Right lobe of liver (tissue), 6 donors: Measurements from ENCODE around the gene CES5A. TPM values are rescaled to one million over a fixed set of nuclear protein-coding genes. Genes with fewer than 3 reads are reported as not detected.

ENCODE experiments used
- ATAC-seq, 4 donors: fragments of 200-7000 bp; cut with Tn5 transposase; one replicate each; pipeline ENCODE4 v1.9.1; 2020; ENCODE audit warnings: mild to moderate bottlenecking in 4 of 4, moderate library complexity in 4 of 4
- DNase-seq, 3 donors: peaks; one replicate each; pipeline ENCODE4 v3.0.0-alpha.2; 2020
- H3K27ac ChIP-seq, 3 donors: fragments of 200-600 bp; one replicate each; pipeline ENCODE4 v1.8.0; 2022
- H3K27me3 ChIP-seq, 2 donors: fragments of 200-600 bp; one replicate each; pipeline ENCODE4 v1.8.0; 2022
- H3K36me3 ChIP-seq, 4 donors: fragments of 200-600 bp; sonication (generic) in 1 of 4; one replicate each; pipeline versions ENCODE4 v1.5.1 to v1.8.0; 2017 to 2022; ENCODE audit warnings: control low read depth in 1 of 4
- H3K4me1 ChIP-seq, 4 donors: fragments of 200-600 bp; sonication (generic) in 1 of 4; one replicate each; pipeline versions ENCODE4 v1.5.1 to v1.8.0; 2017 to 2022; ENCODE audit warnings: control low read depth in 1 of 4
- H3K4me3 ChIP-seq, 3 donors: fragments of 200-600 bp; one replicate each; pipeline ENCODE4 v1.8.0; 2022
- H3K9me3 ChIP-seq, 4 donors: fragments of 200-600 bp; sonication (generic) in 1 of 4; one replicate each; pipeline versions ENCODE4 v1.5.1 to v1.8.0; 2017 to 2022; ENCODE audit warnings: control low read depth in 1 of 4
- CTCF ChIP-seq, 4 donors: fragments of 200-600 bp in 3 of 4; fragments of 450-650 bp in 1 of 4; IDR thresholded peaks; one replicate each; pipeline versions ENCODE4 v1.5.1 to v1.8.0; 2016 to 2022; ENCODE audit warnings: antibody characterized with exemption in 4 of 4, mild to moderate bottlenecking in 2 of 4
- POLR2A ChIP-seq: fragments of 450-650 bp; IDR thresholded peaks from one replicate; pipeline ENCODE4 v1.6.1; 2017; ENCODE audit warnings: antibody characterized with exemption, mild to moderate bottlenecking
- WGBS: methylation state at CpG from one replicate; pipeline ENCODE4 v1.1.6; 2018; ENCODE audit warnings: low coverage, low lambda C conversion rate; ENCODE audit not compliant: insufficient coverage; ENCODE audit errors: missing lambda C conversion rate; 5-methylcytosine and 5-hydroxymethylcytosine counted together
- intact Hi-C, 2 donors: fragments of 100-400 bp; cut with DNase I; formaldehyde crosslinking; loops; one replicate each; pipeline versions ENCODE4 v1.11.2 to v1.14.1; 2022
- total RNA-seq, 6 experiments: library from RNA; depleted of rRNA in 2 of 6; stranded (reverse); fragments of >200 nt in 2 of 6; fragmentation: NEBNext Ultra II Directional in 3 of 6; extraction: Animal tissue kit (Norgen Biotek cat#: 25700) in 3 of 6; gene quantifications; one replicate each; pipeline versions ENCODE4 v1.1.0 to v1.2.4, GENCODE V29; 2016 to 2023
- donor health status: DM: no; HTN: yes; CAD: no.
- donor health status: DM: no; HTN: no; CAD: no.
- donor health status: DM: no; HTN: no; CAD: no.
- donor health status: DM: no; HTN: yes; CAD: no.
- donor health status: DM: no; HTN: yes; CAD: no.

The CES5A gene
- total RNA-seq, 6 experiments from 2014 or later = 1.2 to 5.2 (median 2.8) TPM

GRCh38 chr16:55828680-55829079 lies 46.5 kb downstream of the CES5A start:
- H3K9me3 ChIP-seq = no peaks in the 10 kb centered on the region
- TF ChIP-seq CTCF (IDR thresholded peaks at IDR 0.05) (no peak), POLR2A (no peak)
- peaks cover 0 to 62% (median 20%) of the 10 kb centered on the region in 4 donors for H3K36me3 ChIP-seq
- ATAC-seq (no peak), DNase-seq (no peak)
- H3K4me3 ChIP-seq = peak overlapping the region in 1 of 3 donors; percentile 57
- peaks cover 0 to 28% (median 0%) of the 10 kb centered on the region in 4 donors for H3K4me1 ChIP-seq
- intact Hi-C loops = no loop called here
- no peaks in the 10 kb centered on the region for H3K27me3 ChIP-seq
- no peak overlapping the region for H3K27ac ChIP-seq
- WGBS = 57% methylated on average over 10 of the region's 10 CpGs

DNA sequence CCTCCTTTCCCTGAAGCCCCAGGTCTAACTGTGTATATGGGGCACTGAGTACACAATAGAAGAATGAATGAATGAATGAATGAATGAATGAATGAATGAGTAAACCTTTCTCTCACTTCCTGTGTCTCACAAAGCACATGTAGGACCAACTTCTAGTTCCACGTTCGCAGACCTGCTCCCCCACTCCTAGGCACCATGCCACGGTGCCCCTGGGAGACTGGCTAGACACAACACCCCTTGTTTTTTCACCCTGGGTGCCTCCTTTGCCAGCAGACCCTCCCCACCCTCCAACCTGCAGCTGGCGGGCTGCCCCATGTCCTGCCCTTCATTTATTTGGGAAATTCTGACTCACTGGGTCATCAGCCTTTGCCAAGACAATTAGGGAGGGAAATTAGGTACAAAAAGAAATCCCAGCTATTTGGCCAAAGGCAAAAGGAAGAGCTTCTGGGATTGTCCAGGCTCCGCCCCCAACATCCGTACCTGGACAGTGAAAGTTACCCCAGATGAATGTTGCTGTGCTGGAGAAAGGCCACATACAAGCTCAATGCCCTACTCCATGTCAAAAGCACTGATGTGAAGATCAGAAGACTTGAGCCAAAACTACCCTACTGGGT lies 50.0 kb downstream of the CES5A start:
- H3K36me3 ChIP-seq = peaks cover 0 to 92% (median 32%) of the 10 kb centered on the region in 4 donors
- intact Hi-C loops = no loop called here
- 80% methylated on average over 5 of the region's 6 CpGs for WGBS
- H3K4me3 ChIP-seq = no peak overlapping the region
- no peak overlapping the region for H3K27ac ChIP-seq
- H3K27me3 ChIP-seq = no peaks in the 10 kb centered on the region
- TF ChIP-seq CTCF (IDR thresholded peaks at IDR 0.05) (no peak), POLR2A (no peak)
- H3K4me1 ChIP-seq = peaks cover 0 to 23% (median 0%) of the 10 kb centered on the region in 4 donors
- ATAC-seq = peak in 1 of 4 donors; percentile 36
- H3K9me3 ChIP-seq = no peaks in the 10 kb centered on the region
- DNase-seq = no peak

GRCh38 chr16:55824473-55825000 lies 50.6 kb downstream of the CES5A start:
- WGBS = 61% methylated on average over 4 of the region's 4 CpGs
- no peak overlapping the region for H3K27ac ChIP-seq
- peaks cover 0 to 23% (median 0%) of the 10 kb centered on the region in 4 donors for H3K4me1 ChIP-seq
- intact Hi-C loops = no loop called here
- no peak for DNase-seq
- H3K9me3 ChIP-seq = no peaks in the 10 kb centered on the region
- TF ChIP-seq POLR2A (no peak), CTCF (IDR thresholded peaks at IDR 0.05) (no peak)
- H3K27me3 ChIP-seq = no peaks in the 10 kb centered on the region
- peaks cover 0 to 96% (median 34%) of the 10 kb centered on the region in 4 donors for H3K36me3 ChIP-seq
- ATAC-seq = peak in 3 of 4 donors; percentile 12 to 29 (median 29)
- no peak overlapping the region for H3K4me3 ChIP-seq

GRCh38 chr16:55822280-55822810 lies 52.8 kb downstream of the CES5A start:
- DNase-seq = no peak
- H3K4me3 ChIP-seq = no peak overlapping the region
- peaks cover 0 to 94% (median 34%) of the 10 kb centered on the region in 4 donors for H3K36me3 ChIP-seq
- ATAC-seq = no peak
- TF ChIP-seq POLR2A = no peak
- TF ChIP-seq CTCF (IDR thresholded peaks at IDR 0.05) = no peak
- 90% methylated on average over 3 of the region's 3 CpGs for WGBS
- intact Hi-C loops = no loop called here
- H3K27me3 ChIP-seq = no peaks in the 10 kb centered on the region
- no peaks in the 10 kb centered on the region for H3K9me3 ChIP-seq
- H3K27ac ChIP-seq = no peak overlapping the region
- H3K4me1 ChIP-seq = peaks cover 0 to 7% (median 0%) of the 10 kb centered on the region in 4 donors
